Loucy (cell line): Measurements from ENCODE around the gene INTS1.

ENCODE experiments used
- CTCF ChIP-seq: fragments of 200-600 bp; sonication (generic); conservative IDR thresholded peaks from 2 replicates; pipeline ENCODE4 v1.5.1; 2014; ENCODE audit warnings: mild to moderate bottlenecking, antibody characterized with exemption, low read length
- EZH2phosphoT487 ChIP-seq: fragments of 200-600 bp; IDR thresholded peaks from 2 replicates; pipeline ENCODE4 v1.6.1; 2018; ENCODE audit warnings: antibody characterized with exemption, mild to moderate bottlenecking, moderate library complexity, borderline replicate concordance

- TF ChIP-seq CTCF (no peak), EZH2phosphoT487 (no peak)
Measured at GRCh38 chr7:1457949-1458682, 46.1 kb downstream of the INTS1 start.
